ENCODE data around the gene CNBD2.

CNBD2 gene

GRCh38 chr20:35975576-35976373 is 7.4 kb downstream of the CNBD2 start:
- H3K4me3 ChIP-seq = no peak overlapping the region
- no peak overlapping the region for H3K27ac ChIP-seq
- no peak for DNase-seq
- intact Hi-C loops (cut with DNase I; ENCODE audit: low total_unique reads) = no loop called here
- H3K9me3 ChIP-seq = no peaks in the 10 kb centered on the region
- H3K4me1 ChIP-seq = no peaks in the 10 kb centered on the region
- TF ChIP-seq CTCF (IDR thresholded peaks at IDR 0.05) = no peak
- H3K27me3 ChIP-seq = no peaks in the 10 kb centered on the region
- H3K36me3 ChIP-seq = no peaks in the 10 kb centered on the region

GRCh38 chr20:35978041-35978513 is 9.7 kb downstream of the CNBD2 start:
- DNase-seq = no peak
- Histone ChIP-seq H3K4me3 (no peak overlapping the region), H3K36me3 (no peaks in the 10 kb centered on the region), H3K27me3 (no peaks in the 10 kb centered on the region), H3K9me3 (no peaks in the 10 kb centered on the region), H3K4me1 (no peaks in the 10 kb centered on the region), H3K27ac (no peak overlapping the region)
- no peak for TF ChIP-seq CTCF (IDR thresholded peaks at IDR 0.05)
- intact Hi-C loops (cut with DNase I; ENCODE audit: low total_unique reads) = no loop called here

GRCh38 chr20:35979544-35979943 is 11.2 kb downstream of the CNBD2 start:
- TF ChIP-seq CTCF (IDR thresholded peaks at IDR 0.05) = no peak
- H3K4me3 ChIP-seq = no peak overlapping the region
- H3K4me1 ChIP-seq = no peaks in the 10 kb centered on the region
- no peak overlapping the region for H3K27ac ChIP-seq
- no peaks in the 10 kb centered on the region for H3K9me3 ChIP-seq
- DNase-seq = no peak
- no peaks in the 10 kb centered on the region for H3K27me3 ChIP-seq
- intact Hi-C loops (cut with DNase I; ENCODE audit: low total_unique reads) = no loop called here
- H3K36me3 ChIP-seq = no peaks in the 10 kb centered on the region

GRCh38 chr20:35981969-35982368 is 13.6 kb downstream of the CNBD2 start:
- no peak for TF ChIP-seq CTCF (IDR thresholded peaks at IDR 0.05)
- Histone ChIP-seq H3K36me3 (no peaks in the 10 kb centered on the region), H3K27ac (no peak overlapping the region), H3K27me3 (no peaks in the 10 kb centered on the region), H3K4me3 (no peak overlapping the region), H3K9me3 (no peaks in the 10 kb centered on the region), H3K4me1 (no peaks in the 10 kb centered on the region)
- intact Hi-C loops (cut with DNase I; ENCODE audit: low total_unique reads) = no loop called here
- DNase-seq = no peak

- Histone ChIP-seq H3K36me3 (no peaks in the 10 kb centered on the region), H3K27me3 (no peaks in the 10 kb centered on the region), H3K9me3 (no peaks in the 10 kb centered on the region), H3K4me3 (no peak overlapping the region), H3K4me1 (no peaks in the 10 kb centered on the region), H3K27ac (no peak overlapping the region)
- TF ChIP-seq CTCF (IDR thresholded peaks at IDR 0.05) = no peak
- intact Hi-C loops (cut with DNase I; ENCODE audit: low total_unique reads) = no loop called here
- no peak for DNase-seq
Observed at GRCh38 chr20:35984382-35984781, 16.0 kb downstream of the CNBD2 start.
